NCI-H1694 (cell line): Measurements from ENCODE around the gene CDH22.
A peak's percentile ranks its signal among the peaks of the same experiment; 100 is the strongest.

ENCODE experiments used
- DNase-seq: peaks from one replicate; lab custom pipeline; 2025; lab: John Stamatoyannopoulos, UW

CDH22 gene

DNA sequence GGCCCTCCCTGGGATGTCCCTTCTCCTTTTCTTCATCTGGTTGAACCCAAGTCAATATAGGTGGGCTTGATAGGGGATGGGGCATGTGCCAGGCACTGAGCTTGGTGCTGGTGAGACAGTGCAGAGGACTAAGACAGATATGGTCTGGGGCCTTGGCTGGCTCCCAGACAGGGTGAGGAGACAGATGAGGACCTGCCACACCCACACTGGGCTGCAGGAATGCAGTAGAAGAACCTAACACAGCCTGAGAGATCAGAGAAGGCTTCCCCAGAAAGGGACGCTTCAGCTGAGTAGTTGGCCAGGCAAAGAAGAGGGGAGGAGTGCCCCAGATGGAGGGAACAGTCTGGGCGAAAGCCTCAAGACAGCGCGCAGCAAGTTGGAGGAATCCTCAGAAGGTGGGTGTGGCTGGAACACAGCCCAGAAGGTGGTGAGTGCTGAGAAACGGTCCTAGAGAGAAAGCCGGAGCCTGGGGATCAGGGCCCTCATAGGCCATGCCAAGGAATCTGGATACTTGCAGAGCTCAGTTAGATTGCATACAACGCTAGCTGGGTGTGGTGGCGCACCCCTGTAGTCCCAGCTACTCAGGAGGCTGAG is 163.8 kb downstream of the CDH22 start:
- DNase-seq: no peak

DNA sequence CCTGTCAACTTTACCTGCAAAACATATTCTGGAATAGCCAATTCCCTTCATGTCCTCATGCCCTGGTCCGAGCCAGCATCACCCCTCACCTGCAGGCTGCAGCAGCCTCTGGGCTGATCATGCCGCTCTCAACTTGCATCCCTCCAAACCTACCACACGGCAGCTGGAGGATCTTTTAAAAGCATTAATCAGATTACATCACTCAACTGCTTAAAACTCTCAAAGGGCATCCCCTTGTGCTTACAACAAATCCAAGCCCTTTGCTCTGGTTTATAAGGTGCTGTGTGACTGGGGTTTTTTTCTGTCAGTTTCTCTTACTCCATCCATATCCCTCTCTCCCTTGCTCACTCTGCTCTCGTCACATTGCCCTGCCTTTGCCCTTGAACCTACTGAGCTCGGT is 166.2 kb downstream of the CDH22 start:
- peak; percentile 7 for DNase-seq

DNA sequence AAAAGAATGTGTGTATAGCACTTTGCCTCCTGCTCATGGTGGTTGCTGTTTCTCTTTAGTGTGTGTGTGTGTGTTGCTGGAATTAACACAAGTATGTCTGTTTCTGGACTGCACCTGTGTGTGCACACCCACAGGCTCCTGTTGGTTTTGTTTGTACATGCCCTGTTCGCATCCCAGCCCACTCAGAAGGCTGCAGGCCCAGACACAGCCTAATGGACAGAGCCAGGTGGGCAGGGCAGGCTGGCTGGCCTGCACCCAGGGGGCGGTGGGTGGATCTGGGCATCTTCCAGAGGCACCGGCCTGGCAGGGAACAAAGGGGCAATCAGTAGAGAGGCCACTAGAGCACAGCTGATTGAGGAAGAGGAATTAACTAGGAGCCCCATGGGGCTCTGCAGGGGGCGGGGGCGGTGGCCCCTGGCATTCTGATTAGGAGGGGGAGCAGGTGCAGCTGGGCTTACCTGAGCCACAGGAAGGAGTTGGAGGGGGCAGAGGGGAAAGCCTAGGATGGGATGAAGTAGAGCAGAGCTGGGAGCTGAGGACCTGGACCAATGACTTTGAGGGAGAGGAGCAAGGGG is 168.3 kb downstream of the CDH22 start:
- peak; percentile 24 for DNase-seq

DNA sequence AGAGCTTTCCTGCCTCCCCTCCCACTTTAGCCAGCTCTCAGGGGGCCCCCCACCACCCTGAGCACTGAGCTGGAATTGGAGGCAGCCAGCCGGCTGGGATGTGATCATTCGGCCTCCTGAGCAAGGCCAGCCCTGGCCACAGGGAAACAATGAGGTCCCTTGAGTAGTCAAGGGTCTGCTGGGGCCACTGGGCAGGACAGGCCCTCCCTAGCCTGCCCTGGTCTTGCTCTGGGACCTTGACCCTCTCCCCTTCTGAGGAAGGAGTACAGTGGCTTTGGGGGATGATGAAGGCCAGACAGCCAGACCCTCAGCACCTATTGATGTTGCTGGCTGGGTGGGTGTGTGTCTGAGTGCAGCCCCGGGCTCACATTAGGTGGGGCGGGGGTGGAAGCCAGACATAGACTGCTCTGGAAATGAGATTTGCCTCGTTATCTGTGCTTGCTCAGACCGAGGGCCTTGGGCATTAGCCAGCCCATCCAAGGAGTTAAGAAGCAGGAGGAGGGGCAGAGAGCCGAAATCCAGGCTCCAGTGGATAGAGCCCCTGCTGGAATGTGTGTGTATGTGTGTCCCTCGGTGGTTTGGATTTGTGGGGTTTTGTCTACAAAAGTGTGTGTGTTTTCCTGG is 168.9 kb downstream of the CDH22 start:
- no peak for DNase-seq

DNA sequence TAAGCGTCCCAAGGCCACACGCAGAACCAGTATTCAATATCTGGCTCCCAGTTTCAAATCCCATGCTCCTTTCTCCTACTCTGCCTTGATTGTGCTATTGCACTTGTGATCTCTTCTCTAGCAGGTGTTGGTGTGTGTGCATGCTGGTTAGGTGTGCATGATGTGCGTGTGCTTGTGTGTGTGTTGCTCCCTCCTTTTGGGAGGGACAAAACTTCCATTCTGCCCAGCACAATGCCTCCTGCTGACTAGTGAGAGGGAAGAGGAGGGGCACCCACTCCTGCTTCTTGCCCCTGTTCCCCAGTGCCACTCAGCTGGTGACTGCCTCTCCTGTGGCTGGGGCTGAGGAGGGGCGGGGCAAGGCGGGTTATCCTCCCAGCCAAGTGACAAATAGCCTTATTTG is 170.5 kb downstream of the CDH22 start:
- DNase-seq: no peak

DNA sequence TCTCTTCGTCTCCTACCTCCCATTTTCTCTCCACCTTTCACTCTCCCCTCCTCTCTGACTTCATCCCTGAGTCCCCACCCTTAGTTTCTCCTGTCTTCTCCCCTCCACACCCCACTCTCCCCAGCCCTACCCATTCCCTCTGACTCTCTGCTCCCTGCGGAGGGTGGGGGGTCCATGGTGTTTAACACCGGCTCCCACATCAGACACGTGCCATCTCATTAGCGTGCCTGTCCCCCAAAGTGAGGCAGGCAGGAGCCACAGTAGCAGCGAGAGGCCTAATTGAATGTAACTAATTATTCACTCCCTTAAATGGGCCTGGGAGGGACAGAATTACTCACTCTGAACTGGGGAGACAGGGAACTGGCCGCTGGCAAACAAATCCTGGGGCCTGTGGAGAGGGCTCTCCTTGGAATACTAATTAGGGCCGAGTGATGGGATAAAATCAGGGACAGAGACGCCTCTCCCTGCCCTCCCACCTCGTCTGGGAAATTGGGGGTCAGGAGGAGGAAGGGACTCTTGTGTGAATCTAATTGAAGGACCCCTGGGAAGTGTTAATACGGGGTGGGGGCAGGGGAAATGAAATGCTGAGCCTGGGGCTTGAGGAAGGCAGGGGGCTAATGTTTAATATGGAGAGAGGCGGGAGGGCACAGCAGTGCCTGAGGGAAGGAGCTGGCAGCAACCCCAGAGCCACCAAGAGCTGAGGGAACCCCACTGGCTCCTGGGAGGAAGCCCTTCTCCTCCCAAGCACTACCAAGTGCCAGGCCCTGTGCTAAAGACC is 172.3 kb downstream of the CDH22 start:
- DNase-seq: no peak

DNA sequence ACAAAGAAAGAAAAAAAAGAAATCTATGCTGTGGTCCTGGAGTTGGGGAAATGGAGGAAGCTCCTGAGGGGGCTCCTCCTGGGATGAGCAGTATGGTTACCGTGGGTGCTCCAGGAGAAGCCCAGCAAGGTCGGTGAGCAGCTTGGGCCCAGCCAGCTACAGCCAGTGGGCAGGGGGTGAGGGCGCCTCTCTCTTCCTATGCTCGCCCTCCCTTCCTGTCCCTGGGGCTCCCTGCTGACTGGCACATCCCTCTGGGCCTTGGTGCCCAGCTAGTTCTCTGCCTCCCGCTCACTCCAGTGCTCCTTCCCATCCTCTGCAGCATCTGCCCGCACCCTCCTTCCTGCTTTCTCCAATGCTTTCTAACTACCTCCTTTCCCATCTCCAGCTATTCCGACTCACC is 173.6 kb downstream of the CDH22 start:
- DNase-seq: no peak

DNA sequence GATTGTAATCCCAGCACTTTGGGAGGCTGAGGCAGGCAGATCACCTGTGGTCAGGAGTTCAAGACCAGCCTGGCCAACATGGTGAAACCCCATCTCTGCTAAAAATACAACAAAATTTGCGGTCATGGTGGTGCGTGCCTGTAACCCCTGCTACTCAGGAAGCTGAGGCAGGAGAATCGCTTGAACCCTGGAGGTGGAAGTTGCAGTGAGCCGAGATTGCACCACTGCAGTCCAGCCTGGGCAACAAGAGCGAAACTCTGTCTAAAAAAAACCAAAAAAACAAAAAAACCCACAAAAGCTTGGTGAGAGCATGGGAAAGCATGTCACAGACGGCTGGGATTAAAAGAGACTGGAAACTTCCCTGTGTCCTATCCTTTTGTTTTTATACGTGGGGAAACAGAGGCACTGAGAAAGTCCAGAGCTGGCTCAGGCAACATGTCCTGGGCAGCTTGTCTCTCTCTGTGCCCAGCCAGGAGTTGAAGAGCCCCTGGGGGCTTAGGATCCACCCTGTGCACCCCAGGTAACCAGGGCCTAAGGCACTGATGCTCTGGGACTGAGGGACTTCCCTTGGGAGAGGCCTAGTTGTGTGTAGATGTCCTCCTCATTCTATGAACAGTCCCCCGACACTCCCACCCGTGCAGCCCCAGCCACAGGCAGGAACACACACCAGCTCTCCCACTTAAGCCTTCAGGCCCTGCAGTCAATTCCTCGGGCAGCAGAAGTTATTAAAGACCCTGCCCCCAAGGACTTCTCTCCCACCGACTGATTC is 174.2 kb downstream of the CDH22 start:
- no peak for DNase-seq

DNA sequence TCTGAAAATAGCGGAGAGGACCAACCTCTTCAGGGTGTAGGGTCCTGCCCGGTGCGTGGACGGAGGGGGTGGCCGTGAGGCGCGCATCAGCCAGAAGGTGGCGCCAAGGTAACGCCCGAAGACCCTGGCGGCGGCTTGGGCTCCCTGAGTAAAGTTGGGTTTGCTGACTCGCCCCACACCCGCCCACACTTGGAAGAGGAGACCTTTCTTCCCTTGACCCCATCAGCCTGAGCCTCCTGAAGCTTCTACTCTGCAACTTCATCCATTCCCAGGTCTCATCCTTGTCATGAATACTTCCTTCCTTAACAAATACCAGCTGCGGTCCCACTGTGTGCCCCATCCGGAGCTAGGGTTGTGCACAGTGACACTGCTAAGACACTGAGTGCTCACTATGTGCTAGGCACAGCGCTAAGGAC is 175.6 kb downstream of the CDH22 start:
- peak; percentile 28 for DNase-seq

DNA sequence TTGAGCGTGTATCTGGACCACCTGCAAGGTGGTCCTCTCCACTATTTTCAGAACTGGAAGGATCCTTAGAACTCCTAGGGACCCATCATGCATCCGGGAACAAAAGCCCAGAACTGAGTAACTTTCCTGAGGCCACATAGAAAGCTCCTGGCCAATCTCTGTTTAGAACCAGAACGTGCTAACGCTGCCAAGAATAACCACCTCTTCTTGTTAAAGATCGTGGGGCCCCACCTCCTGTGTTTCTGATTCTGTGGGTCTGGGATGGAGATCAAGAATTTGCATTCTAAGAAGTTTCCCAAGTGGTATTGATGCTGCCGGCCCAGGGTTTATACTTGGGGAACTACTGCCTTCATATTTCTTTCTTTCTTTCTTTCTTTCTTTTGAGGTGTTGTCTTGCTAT is 176.9 kb downstream of the CDH22 start:
- DNase-seq: no peak

DNA sequence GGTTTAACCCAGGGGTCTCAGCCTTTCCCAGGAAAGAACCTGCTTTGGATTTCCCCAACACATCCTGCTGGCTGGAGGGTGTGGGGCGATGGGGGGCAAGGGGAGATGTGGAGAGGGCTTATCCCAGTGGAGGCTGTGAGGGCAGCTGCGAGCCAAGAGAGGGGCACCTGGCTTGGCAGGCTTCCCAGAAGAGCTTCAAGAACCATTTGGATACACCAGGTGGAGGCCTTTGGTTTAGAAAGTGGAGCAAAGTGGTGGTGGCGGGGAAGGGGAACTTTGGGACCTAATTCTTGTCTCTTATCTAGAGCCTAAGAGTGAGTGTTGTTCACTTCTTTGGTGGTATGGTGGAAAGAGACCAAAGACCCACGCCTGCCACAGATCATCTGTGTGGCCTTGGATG is 177.8 kb downstream of the CDH22 start:
- DNase-seq: no peak

DNA sequence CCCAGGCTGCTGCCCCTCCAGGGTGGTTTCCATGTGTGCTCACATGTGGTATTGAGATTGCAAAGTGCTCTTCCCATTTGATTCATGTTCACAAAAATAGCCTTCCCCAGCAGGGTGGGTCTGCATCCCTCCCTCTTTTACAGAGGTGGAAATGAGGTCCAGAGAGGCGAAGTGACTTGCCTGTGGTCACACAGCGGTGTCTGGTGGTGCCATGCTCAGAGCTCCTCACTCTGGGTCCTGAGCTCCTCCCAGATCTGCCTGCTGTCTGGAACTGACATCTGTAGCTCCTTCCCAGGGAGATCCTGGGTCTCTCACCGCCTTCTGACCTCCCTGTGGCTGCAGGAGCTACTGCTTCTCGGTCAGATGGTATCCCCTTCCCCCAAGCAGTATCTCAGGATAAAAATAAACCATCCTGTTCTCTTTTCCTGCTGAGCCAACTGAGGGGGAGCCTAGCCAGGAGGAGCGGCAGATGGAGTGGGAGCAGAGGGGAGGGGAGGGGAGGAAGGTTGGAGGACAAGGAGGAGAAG is 178.3 kb downstream of the CDH22 start:
- DNase-seq: peak; percentile 58

DNA sequence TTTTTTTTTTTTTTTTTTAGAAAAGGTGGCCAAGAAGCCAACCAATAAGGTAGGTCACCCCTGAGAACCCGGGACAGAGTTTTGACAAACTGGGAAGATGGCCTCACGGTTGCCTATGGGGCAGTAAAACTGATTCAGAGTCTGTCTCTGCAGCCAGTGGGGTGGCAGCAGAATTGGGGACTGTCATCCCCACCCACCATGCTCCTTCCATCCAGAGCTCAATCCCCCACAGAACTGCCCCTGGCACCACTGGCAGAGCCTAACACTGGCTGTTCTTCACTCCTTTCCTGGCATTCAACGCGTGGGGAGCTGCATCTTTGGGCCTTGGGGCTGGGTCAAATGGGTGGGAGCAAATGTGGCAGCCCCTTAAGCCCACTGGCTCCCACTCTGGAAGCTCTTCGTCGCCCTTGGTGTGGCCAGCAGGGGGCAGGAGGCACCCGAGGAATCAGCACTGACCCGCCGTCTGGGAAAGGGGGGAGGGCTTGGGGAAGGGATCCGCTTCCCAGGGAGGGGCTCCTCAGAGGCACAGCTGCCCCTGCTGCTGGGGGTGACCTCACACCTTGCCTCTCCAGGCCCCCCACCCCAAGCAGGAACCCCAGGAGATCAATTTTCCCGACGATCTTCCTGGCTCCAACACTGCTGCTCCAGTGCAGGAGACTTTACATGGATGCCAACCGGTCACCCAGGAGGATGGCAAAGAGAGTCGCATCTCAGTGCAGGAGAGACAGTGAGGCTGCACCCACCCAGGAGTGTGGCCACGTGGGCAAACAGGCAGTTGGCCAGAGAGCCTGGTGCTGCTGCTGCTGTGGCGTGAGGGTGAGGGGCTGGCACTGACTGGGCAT is 179.8 kb downstream of the CDH22 start:
- peak; percentile 29 for DNase-seq

DNA sequence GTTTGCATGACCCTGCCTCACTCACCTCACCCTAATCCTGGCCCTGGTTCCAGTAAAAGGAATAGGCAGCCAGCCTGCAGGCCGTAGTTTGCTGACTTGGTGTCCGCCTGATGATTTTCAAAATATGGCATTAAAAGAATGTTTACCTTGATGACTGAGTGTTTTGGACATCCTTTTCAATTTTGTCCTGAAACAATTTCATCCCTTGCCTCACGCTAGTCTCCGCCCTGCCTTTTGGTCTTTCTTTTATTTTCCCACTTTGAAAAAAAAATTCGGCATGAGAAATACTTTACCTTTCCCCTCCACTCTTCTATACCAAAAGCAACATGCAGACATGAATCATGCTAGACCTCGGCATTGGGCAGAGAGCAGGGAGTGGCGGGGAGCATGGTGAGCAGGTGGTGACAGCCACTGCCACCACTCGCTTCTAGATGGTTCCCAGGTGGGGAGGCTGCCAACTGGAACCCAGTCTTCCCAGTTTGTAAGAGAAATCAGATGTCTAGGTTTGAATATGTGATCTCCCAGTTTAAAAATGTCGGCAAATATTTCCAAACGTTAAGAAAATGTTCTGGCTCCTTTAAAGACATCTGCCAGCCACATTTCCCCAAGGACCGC is 180.8 kb downstream of the CDH22 start:
- no peak for DNase-seq

DNA sequence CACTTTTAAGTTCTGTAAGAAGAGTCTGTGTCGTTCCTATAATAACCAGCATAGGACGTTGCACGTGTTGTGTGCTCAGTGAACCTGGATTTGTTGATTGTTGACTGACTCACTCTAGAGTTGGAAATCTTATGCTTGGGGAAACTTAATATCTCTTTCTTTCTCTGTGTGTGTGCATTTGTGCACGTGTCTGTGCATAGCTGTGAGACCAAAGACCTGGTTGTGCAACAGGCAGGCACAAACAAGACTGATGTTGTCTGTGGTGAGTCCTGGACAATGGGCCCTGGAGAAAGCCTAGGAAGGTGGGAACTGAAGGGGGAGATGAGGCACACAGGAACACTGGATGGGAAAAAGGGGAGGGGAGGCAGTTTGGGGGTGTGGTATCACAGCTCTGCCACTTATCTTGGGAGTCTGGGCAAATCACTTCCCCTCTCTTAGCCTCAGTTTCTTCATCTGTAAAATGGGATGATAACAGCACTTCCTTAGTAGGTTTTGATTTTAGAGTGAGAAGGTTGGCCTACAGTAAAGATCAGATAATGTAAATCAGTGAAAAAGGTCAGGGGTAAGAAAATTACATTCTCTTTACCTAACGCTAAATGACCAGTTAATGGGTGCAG is 181.8 kb downstream of the CDH22 start:
- DNase-seq: no peak
